ENCODE results near the gene BMP7.

BMP7 gene

GRCh38 chr20:57215426-57215825, 51.0 kb downstream of the BMP7 start:
- TF ChIP-seq, protein P1, sequence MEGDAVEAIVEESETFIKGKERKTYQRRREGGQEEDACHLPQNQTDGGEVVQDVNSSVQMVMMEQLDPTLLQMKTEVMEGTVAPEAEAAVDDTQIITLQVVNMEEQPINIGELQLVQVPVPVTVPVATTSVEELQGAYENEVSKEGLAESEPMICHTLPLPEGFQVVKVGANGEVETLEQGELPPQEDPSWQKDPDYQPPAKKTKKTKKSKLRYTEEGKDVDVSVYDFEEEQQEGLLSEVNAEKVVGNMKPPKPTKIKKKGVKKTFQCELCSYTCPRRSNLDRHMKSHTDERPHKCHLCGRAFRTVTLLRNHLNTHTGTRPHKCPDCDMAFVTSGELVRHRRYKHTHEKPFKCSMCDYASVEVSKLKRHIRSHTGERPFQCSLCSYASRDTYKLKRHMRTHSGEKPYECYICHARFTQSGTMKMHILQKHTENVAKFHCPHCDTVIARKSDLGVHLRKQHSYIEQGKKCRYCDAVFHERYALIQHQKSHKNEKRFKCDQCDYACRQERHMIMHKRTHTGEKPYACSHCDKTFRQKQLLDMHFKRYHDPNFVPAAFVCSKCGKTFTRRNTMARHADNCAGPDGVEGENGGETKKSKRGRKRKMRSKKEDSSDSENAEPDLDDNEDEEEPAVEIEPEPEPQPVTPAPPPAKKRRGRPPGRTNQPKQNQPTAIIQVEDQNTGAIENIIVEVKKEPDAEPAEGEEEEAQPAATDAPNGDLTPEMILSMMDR (conservative IDR thresholded peaks at IDR 0.05; ENCODE audit: low read depth, low read length), result no peak
- no peak overlapping the region for H3K4me3 ChIP-seq (ENCODE audit: low read length)
- DNase-seq (ENCODE audit: low read depth), result no peak

DNA sequence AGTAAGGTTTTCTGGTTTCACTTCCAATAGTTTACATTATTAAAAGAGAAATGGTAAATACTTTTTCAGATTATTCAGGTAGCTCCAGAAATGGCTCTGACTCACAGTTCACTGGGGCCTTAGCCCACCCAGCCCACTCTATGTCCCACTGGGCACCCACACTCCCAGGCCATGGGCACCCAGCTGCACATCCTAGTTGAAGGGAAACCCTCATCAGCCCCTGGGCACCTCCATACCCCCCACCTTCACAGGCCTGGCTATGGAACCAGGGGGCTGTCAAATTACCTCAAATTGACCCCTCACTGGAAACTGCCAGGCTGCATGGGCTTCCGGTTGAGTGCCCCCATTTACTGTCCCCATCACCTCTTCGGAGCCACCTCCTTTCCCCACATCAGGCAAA, 51.5 kb downstream of the BMP7 start:
- TF ChIP-seq, protein P1 (conservative IDR thresholded peaks at IDR 0.05; ENCODE audit: low read depth, low read length), result no peak
- H3K4me3 ChIP-seq (ENCODE audit: low read length), result no peak overlapping the region
- no peak for DNase-seq (ENCODE audit: low read depth)

DNA sequence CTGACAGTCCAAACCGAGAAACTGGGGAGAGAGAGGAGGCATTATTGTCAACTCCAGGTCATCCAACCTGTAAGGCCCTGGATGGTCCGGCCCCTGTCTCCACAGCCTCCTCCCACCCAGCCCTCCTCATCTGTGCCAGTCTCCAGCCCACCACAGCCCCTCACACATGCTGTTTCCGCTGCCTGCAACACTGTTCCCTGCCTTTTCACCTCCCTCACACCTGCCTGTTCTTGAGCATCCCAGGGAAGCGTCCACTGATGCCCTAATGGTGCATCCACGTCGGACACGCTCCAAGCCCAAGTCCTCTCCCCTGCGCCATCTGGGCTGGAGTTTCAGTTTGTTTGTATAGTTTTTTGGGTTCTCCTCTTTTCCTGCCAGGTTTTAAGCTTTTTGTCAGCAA, 52.0 kb downstream of the BMP7 start:
- TF ChIP-seq, protein P1 (conservative IDR thresholded peaks at IDR 0.05; ENCODE audit: low read depth, low read length), result no peak
- DNase-seq (ENCODE audit: low read depth), result no peak
- no peak overlapping the region for H3K4me3 ChIP-seq (ENCODE audit: low read length)

DNA sequence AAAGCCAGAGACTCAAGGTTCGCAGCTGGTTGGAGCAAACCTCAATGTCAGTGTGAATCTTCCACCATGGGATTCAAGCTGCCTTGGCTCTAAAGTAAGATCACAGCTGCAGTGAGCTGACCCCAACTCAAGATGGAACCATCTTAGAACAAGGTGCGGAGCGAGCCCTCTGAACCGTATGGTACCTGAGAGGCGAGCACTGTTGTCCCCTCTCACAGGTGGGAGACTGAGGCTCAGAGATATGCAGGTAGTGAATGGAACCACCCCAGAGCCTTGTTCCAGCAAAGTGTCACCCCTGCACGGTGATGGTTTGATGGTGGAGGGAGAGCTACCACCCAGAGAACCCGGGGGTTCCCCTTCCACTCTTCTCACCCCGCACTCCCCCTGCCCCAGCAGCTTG, 52.5 kb downstream of the BMP7 start:
- H3K4me3 ChIP-seq (ENCODE audit: low read length), result no peak overlapping the region
- DNase-seq (ENCODE audit: low read depth), result no peak

GRCh38 chr20:57213291-57213690, 53.1 kb downstream of the BMP7 start:
- TF ChIP-seq, protein P1 (conservative IDR thresholded peaks at IDR 0.05; ENCODE audit: low read depth, low read length), result no peak
- DNase-seq (ENCODE audit: low read depth), result no peak
- no peak overlapping the region for H3K4me3 ChIP-seq (ENCODE audit: low read length)

More for the DNA sequence above, 52.5 kb downstream of the BMP7 start:
- TF ChIP-seq, protein P1 (conservative IDR thresholded peaks at IDR 0.05; ENCODE audit: low read depth, low read length), result no peak

- peak; percentile 45 for DNase-seq (ENCODE audit: low read depth)
- H3K4me3 ChIP-seq (ENCODE audit: low read length), result no peak overlapping the region
Observed at GRCh38 chr20:57212534-57213276, 53.7 kb downstream of the BMP7 start.

More at GRCh38 chr20:57212534-57213276, 53.7 kb downstream of the BMP7 start:
- TF ChIP-seq, protein P1 (conservative IDR thresholded peaks at IDR 0.05; ENCODE audit: low read depth, low read length), result no peak

Measured in retinal pigment epithelial cell (primary cell).